ENCODE data around the gene HES7.

The HES7 gene

GRCh38 chr17:8105957-8106398 is 17.9 kb downstream of the HES7 start:
- Histone ChIP-seq H3K36me3 (no peaks in the 10 kb centered on the region), H3K4me2 (no peak overlapping the region), H4K20me1 (no peaks in the 10 kb centered on the region; the same call in 1 of the 2 replicates), H3K27me3 (peaks cover 12% of the 10 kb centered on the region), H3K4me1 (peaks cover 25% of the 10 kb centered on the region), H3K4me3 (no peak overlapping the region), H3K9me3 (no peaks in the 10 kb centered on the region), H3K27ac (no peak overlapping the region), H3K9ac (no peak overlapping the region)
- TF ChIP-seq Cebpa-rat (IDR thresholded peaks at IDR 0.05) = no peak

- Histone ChIP-seq H3K36me3 (no peaks in the 10 kb centered on the region), H3K27ac (no peak overlapping the region), H3K9ac (no peak overlapping the region), H3K4me2 (peak overlapping the region; percentile 22), H3K4me3 (no peak overlapping the region), H3K9me3 (no peaks in the 10 kb centered on the region), H3K27me3 (peaks cover 2% of the 10 kb centered on the region; the same call in 1 of the 2 replicates), H4K20me1 (no peaks in the 10 kb centered on the region), H3K4me1 (peaks cover 20% of the 10 kb centered on the region)
- TF ChIP-seq Cebpa-rat (IDR thresholded peaks at IDR 0.05) = no peak
Observed at GRCh38 chr17:8104911-8105310, 19.0 kb downstream of the HES7 start.

GRCh38 chr17:8103549-8103948 is 20.4 kb downstream of the HES7 start:
- peaks cover 18% of the 10 kb centered on the region for H3K4me1 ChIP-seq
- H3K27me3 ChIP-seq = no peaks in the 10 kb centered on the region
- no peaks in the 10 kb centered on the region for H3K36me3 ChIP-seq
- no peak overlapping the region for H3K4me2 ChIP-seq
- H3K4me3 ChIP-seq = no peak overlapping the region
- no peak overlapping the region for H3K27ac ChIP-seq
- no peaks in the 10 kb centered on the region for H4K20me1 ChIP-seq
- no peak overlapping the region for H3K9ac ChIP-seq
- no peaks in the 10 kb centered on the region for H3K9me3 ChIP-seq
- TF ChIP-seq Cebpa-rat (IDR thresholded peaks at IDR 0.05) = no peak

GRCh38 chr17:8101721-8102120 is 22.2 kb downstream of the HES7 start:
- no peak for TF ChIP-seq Cebpa-rat (IDR thresholded peaks at IDR 0.05)
- Histone ChIP-seq H3K9me3 (no peaks in the 10 kb centered on the region), H3K4me3 (no peak overlapping the region), H3K27me3 (no peaks in the 10 kb centered on the region), H3K27ac (no peak overlapping the region), H4K20me1 (no peaks in the 10 kb centered on the region), H3K4me2 (peak overlapping the region; percentile 26; the same call in 1 of the 2 replicates), H3K36me3 (no peaks in the 10 kb centered on the region), H3K9ac (no peak overlapping the region), H3K4me1 (peaks cover 18% of the 10 kb centered on the region)

- no peak overlapping the region for H3K27ac ChIP-seq
- H3K4me3 ChIP-seq = no peak overlapping the region
- H3K27me3 ChIP-seq = no peaks in the 10 kb centered on the region
- no peak overlapping the region for H3K4me2 ChIP-seq
- no peak for TF ChIP-seq Cebpa-rat (IDR thresholded peaks at IDR 0.05)
- H4K20me1 ChIP-seq = no peaks in the 10 kb centered on the region
- H3K9ac ChIP-seq = no peak overlapping the region
- peaks cover 18% of the 10 kb centered on the region for H3K4me1 ChIP-seq
- H3K9me3 ChIP-seq = no peaks in the 10 kb centered on the region
- H3K36me3 ChIP-seq = no peaks in the 10 kb centered on the region
Observed at GRCh38 chr17:8100763-8101162, 23.1 kb downstream of the HES7 start.

GRCh38 chr17:8100111-8100510 is 23.8 kb downstream of the HES7 start:
- H3K4me3 ChIP-seq = no peak overlapping the region
- H4K20me1 ChIP-seq = no peaks in the 10 kb centered on the region
- TF ChIP-seq Cebpa-rat (IDR thresholded peaks at IDR 0.05) = no peak
- peaks cover 14% of the 10 kb centered on the region for H3K4me1 ChIP-seq
- H3K9me3 ChIP-seq = no peaks in the 10 kb centered on the region
- no peaks in the 10 kb centered on the region for H3K36me3 ChIP-seq
- no peak overlapping the region for H3K4me2 ChIP-seq
- H3K27me3 ChIP-seq = no peaks in the 10 kb centered on the region
- H3K9ac ChIP-seq = no peak overlapping the region
- H3K27ac ChIP-seq = no peak overlapping the region

GRCh38 chr17:8096541-8096940 is 27.4 kb downstream of the HES7 start:
- H3K9ac ChIP-seq = no peak overlapping the region
- H4K20me1 ChIP-seq = no peaks in the 10 kb centered on the region
- H3K4me1 ChIP-seq = peaks cover 20% of the 10 kb centered on the region
- H3K4me2 ChIP-seq = no peak overlapping the region
- H3K36me3 ChIP-seq = no peaks in the 10 kb centered on the region
- no peak overlapping the region for H3K4me3 ChIP-seq
- no peak for TF ChIP-seq Cebpa-rat (IDR thresholded peaks at IDR 0.05)
- no peak overlapping the region for H3K27ac ChIP-seq
- no peaks in the 10 kb centered on the region for H3K27me3 ChIP-seq
- H3K9me3 ChIP-seq = no peaks in the 10 kb centered on the region

- H3K9ac ChIP-seq = no peak overlapping the region
- H3K27ac ChIP-seq = no peak overlapping the region
- H3K36me3 ChIP-seq = no peaks in the 10 kb centered on the region
- no peaks in the 10 kb centered on the region for H3K27me3 ChIP-seq
- no peak overlapping the region for H3K4me3 ChIP-seq
- H3K4me1 ChIP-seq = peaks cover 28% of the 10 kb centered on the region
- no peaks in the 10 kb centered on the region for H4K20me1 ChIP-seq
- no peak for TF ChIP-seq Cebpa-rat (IDR thresholded peaks at IDR 0.05)
- H3K4me2 ChIP-seq = no peak overlapping the region
- no peaks in the 10 kb centered on the region for H3K9me3 ChIP-seq
Observed at GRCh38 chr17:8095361-8095760, 28.5 kb downstream of the HES7 start.

- Histone ChIP-seq H3K36me3 (no peaks in the 10 kb centered on the region), H3K4me3 (no peak overlapping the region), H3K4me1 (peaks cover 36% of the 10 kb centered on the region), H3K9ac (no peak overlapping the region), H3K27ac (peak overlapping the region; percentile 12; the same call in 1 of the 2 replicates), H3K9me3 (no peaks in the 10 kb centered on the region), H3K27me3 (no peaks in the 10 kb centered on the region), H3K4me2 (peak overlapping the region; percentile 75), H4K20me1 (no peaks in the 10 kb centered on the region)
- no peak for TF ChIP-seq Cebpa-rat (IDR thresholded peaks at IDR 0.05)
Observed at GRCh38 chr17:8091033-8091687, 32.7 kb downstream of the HES7 start.

GRCh38 chr17:8089728-8090127 is 34.2 kb downstream of the HES7 start:
- Histone ChIP-seq H4K20me1 (no peaks in the 10 kb centered on the region), H3K27me3 (no peaks in the 10 kb centered on the region), H3K27ac (no peak overlapping the region), H3K36me3 (no peaks in the 10 kb centered on the region), H3K4me2 (no peak overlapping the region), H3K4me1 (peaks cover 33% of the 10 kb centered on the region), H3K4me3 (no peak overlapping the region), H3K9ac (no peak overlapping the region), H3K9me3 (no peaks in the 10 kb centered on the region)
- TF ChIP-seq Cebpa-rat (IDR thresholded peaks at IDR 0.05) = no peak

GRCh38 chr17:8087952-8088230 is 36.0 kb downstream of the HES7 start:
- Histone ChIP-seq H3K9me3 (no peaks in the 10 kb centered on the region), H3K4me3 (no peak overlapping the region), H3K36me3 (no peaks in the 10 kb centered on the region), H3K9ac (no peak overlapping the region), H3K4me2 (no peak overlapping the region), H3K4me1 (peaks cover 25% of the 10 kb centered on the region), H4K20me1 (no peaks in the 10 kb centered on the region), H3K27ac (no peak overlapping the region), H3K27me3 (no peaks in the 10 kb centered on the region)
- no peak for TF ChIP-seq Cebpa-rat (IDR thresholded peaks at IDR 0.05)

Data from BLaER1 (cell line).